ENCODE measurements around the gene ANTXR2. TPM values are rescaled to one million over a fixed set of nuclear protein-coding genes. Genes with fewer than 3 reads are reported as not detected.

The ANTXR2 gene
- total and polyA plus RNA-seq, 9 of the 15 experiments (the other 6 are each of a cell fraction or from before 2014, with no cell fraction given), result 10.1 to 83.8 (median 60.3) TPM

DNA sequence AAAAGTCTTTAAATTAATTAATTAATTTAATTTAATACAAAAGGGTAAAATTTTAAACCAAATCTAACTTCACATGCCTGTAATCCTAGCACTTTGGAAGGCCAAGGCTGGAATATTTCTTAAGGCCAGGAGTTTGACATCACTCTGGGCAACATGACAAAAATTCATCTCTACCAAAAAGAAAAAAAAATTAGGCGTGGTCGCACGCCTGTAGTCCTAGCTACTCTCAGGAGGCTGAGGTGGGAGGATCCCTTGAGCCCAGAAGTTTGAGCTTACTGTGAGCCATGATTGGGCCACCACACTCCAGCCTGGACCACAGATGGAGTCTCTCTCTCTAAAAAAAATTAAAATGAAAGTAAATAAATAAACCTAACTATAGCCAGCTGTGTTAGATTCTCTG, 39.2 kb upstream of the ANTXR2 start (continued):
- TF ChIP-seq, protein P1, sequence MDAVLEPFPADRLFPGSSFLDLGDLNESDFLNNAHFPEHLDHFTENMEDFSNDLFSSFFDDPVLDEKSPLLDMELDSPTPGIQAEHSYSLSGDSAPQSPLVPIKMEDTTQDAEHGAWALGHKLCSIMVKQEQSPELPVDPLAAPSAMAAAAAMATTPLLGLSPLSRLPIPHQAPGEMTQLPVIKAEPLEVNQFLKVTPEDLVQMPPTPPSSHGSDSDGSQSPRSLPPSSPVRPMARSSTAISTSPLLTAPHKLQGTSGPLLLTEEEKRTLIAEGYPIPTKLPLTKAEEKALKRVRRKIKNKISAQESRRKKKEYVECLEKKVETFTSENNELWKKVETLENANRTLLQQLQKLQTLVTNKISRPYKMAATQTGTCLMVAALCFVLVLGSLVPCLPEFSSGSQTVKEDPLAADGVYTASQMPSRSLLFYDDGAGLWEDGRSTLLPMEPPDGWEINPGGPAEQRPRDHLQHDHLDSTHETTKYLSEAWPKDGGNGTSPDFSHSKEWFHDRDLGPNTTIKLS (IDR thresholded peaks at IDR 0.05; ENCODE audit: borderline replicate concordance, low read depth), result no peak

DNA sequence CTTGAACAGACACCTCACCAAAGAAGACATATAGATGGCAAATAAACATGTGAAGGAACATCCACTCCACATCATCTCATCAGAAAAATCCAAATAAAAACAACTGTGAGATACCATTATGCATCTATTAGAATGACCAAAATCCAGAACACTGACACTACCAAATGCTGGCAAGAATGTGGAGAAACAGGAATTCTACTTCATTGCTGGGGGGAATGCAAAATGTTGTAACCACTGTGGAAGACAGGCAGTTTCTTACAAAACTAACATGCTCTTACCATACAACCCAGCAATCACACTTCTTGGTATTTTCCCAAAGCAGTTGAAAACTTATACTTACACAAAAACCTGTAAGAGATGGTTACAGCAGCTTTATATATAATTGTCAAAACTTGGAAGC, 38.2 kb upstream of the ANTXR2 start:
- CTCF ChIA-PET (ENCODE audit: low intra/inter-chr PET ratio), result no interaction called here
- Histone ChIP-seq H3K27ac (ENCODE audit: extremely low read depth, low read depth, low read length) (no peak overlapping the region), H3K36me3 (ENCODE audit: control insufficient read depth, insufficient read depth, low read length) (no peaks in the 10 kb centered on the region), H3K9ac (ENCODE audit: insufficient read depth in 1 of 2, low read depth in 2 of 2, low read length in 2 of 2) (no peak overlapping the region), H3K27me3 (ENCODE audit: control insufficient read depth in 2 of 2, insufficient read depth in 2 of 2, low read length in 2 of 2) (no peaks in the 10 kb centered on the region), H3K9me1 (ENCODE audit: control insufficient read depth, insufficient read depth, low read length) (no peaks in the 10 kb centered on the region), H4K20me1 (replicated peaks; ENCODE audit: control insufficient read depth, insufficient read depth, low read length) (no peaks in the 10 kb centered on the region), H3K4me2 (ENCODE audit: insufficient read depth, low read length) (no peak overlapping the region), H3K9me3 (replicated peaks; ENCODE audit: control insufficient read depth, insufficient read depth, low read depth, low read length) (0 out of 2 replicates have a peak, but pooled peaks cover 3% of the 10 kb centered on the region), H3K4me1 (replicated peaks in 1 of 2; ENCODE audit: control insufficient read depth in 2 of 2, insufficient read depth in 2 of 2, low read length in 2 of 2) (peaks cover 16 to 30% of the 10 kb centered on the region in 2 experiments), H2AFZ (ENCODE audit: low read depth, low read length) (no peak overlapping the region), H3K79me2 (ENCODE audit: control insufficient read depth, insufficient read depth, low read length) (no peaks in the 10 kb centered on the region), H3K4me3 (no peak overlapping the region)
- BruUV-seq (replicated peaks), result no TSS peak
- in situ Hi-C loops (cut with MboI) (no loop called here), intact Hi-C loops (cut with micrococcal nuclease) (no loop called here)
- TF ChIP-seq NR1H2 (CRISPR knock-in tag; IDR thresholded peaks at IDR 0.05), result no peak
- no peak for TF ChIP-seq RAD21 (CRISPR knock-in tag; conservative IDR thresholded peaks at IDR 0.05 in 1 of 2, IDR thresholded peaks at IDR 0.05 in 1 of 2)
- TF ChIP-seq ZNF140 (CRISPR knock-in tag; IDR thresholded peaks at IDR 0.05), result no peak
- TF ChIP-seq, protein P2, sequence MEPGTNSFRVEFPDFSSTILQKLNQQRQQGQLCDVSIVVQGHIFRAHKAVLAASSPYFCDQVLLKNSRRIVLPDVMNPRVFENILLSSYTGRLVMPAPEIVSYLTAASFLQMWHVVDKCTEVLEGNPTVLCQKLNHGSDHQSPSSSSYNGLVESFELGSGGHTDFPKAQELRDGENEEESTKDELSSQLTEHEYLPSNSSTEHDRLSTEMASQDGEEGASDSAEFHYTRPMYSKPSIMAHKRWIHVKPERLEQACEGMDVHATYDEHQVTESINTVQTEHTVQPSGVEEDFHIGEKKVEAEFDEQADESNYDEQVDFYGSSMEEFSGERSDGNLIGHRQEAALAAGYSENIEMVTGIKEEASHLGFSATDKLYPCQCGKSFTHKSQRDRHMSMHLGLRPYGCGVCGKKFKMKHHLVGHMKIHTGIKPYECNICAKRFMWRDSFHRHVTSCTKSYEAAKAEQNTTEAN (CRISPR knock-in tag; IDR thresholded peaks at IDR 0.05), result no peak
- TF ChIP-seq DMBX1 (CRISPR knock-in tag; IDR thresholded peaks at IDR 0.05; ENCODE audit: borderline replicate concordance), result no peak
- TF ChIP-seq, protein P3, sequence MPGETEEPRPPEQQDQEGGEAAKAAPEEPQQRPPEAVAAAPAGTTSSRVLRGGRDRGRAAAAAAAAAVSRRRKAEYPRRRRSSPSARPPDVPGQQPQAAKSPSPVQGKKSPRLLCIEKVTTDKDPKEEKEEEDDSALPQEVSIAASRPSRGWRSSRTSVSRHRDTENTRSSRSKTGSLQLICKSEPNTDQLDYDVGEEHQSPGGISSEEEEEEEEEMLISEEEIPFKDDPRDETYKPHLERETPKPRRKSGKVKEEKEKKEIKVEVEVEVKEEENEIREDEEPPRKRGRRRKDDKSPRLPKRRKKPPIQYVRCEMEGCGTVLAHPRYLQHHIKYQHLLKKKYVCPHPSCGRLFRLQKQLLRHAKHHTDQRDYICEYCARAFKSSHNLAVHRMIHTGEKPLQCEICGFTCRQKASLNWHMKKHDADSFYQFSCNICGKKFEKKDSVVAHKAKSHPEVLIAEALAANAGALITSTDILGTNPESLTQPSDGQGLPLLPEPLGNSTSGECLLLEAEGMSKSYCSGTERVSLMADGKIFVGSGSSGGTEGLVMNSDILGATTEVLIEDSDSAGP (CRISPR knock-in tag; IDR thresholded peaks at IDR 0.05), result no peak
- TF ChIP-seq NRF1 (conservative IDR thresholded peaks at IDR 0.05 in 1 of 2, IDR thresholded peaks at IDR 0.05 in 1 of 2), result no peak
- TF ChIP-seq, protein P4, sequence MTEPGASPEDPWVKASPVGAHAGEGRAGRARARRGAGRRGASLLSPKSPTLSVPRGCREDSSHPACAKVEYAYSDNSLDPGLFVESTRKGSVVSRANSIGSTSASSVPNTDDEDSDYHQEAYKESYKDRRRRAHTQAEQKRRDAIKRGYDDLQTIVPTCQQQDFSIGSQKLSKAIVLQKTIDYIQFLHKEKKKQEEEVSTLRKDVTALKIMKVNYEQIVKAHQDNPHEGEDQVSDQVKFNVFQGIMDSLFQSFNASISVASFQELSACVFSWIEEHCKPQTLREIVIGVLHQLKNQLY (CRISPR knock-in tag; conservative IDR thresholded peaks at IDR 0.05), result no peak
- TF ChIP-seq RBM34 (IDR thresholded peaks at IDR 0.05; ENCODE audit: borderline replicate concordance, insufficient read depth, low read length), result no peak
- no peak for TF ChIP-seq ZNF551 (CRISPR knock-in tag; IDR thresholded peaks at IDR 0.05)
- TF ChIP-seq, protein P5, sequence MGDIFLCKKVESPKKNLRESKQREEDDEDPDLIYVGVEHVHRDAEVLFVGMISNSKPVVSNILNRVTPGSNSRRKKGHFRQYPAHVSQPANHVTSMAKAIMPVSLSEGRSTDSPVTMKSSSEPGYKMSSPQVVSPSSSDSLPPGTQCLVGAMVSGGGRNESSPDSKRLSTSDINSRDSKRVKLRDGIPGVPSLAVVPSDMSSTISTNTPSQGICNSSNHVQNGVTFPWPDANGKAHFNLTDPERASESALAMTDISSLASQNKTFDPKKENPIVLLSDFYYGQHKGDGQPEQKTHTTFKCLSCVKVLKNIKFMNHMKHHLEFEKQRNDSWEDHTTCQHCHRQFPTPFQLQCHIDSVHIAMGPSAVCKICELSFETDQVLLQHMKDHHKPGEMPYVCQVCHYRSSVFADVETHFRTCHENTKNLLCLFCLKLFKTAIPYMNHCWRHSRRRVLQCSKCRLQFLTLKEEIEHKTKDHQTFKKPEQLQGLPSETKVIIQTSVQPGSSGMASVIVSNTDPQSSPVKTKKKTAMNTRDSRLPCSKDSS (IDR thresholded peaks at IDR 0.05; ENCODE audit: low read depth, partially characterized antibody), result no peak
- TF ChIP-seq RBM39 (optimal IDR thresholded peaks at IDR 0.05; ENCODE audit: low read depth, low read length), result no peak
- POLR2A ChIA-PET, result no interaction called here
- DNase-seq (ENCODE audit: extremely low read depth in 1 of 4, low spot score in 3 of 4) (no peak), ATAC-seq (no peak), FAIRE-seq (no peak)

Measured in K562 (cell line).